Natural killer cell (primary cell): Measurements from ENCODE around the gene CHCHD3. TPM values are rescaled to one million over a fixed set of nuclear protein-coding genes. Genes with fewer than 3 reads are reported as not detected.

ENCODE experiments used
- ATAC-seq, 3 donors: fragments of 150-1000 bp in 2 of 3; fragments of 200-7000 bp in 1 of 3; cut with Tn5 transposase; 1 replicate in 1 of 3; 2 replicates in 2 of 3; pipeline ENCODE4 v1.10.0; 2021; ENCODE audit warnings: mild to moderate bottlenecking in 2 of 3, moderate library complexity in 2 of 3
- DNase-seq, 2 donors: peaks; one replicate each; pipeline versions ENCODE4 v3.0.0 to v3.0.0-alpha.2; 2013 to 2021; ENCODE audit warnings: mixed read lengths in 1 of 2
- H3K27ac ChIP-seq: one replicate; pipeline ENCODE4 v1.5.1; 2013; ENCODE audit warnings: mild to moderate bottlenecking, low read length
- H3K27me3 ChIP-seq: one replicate; pipeline ENCODE4 v1.6.1; 2013; ENCODE audit warnings: low read length; ENCODE audit not compliant: control insufficient read depth, insufficient read depth
- H3K36me3 ChIP-seq: one replicate; pipeline ENCODE4 v1.6.1; 2013; ENCODE audit warnings: low read length; ENCODE audit not compliant: control insufficient read depth, insufficient read depth
- H3K4me1 ChIP-seq: one replicate; pipeline ENCODE4 v1.6.1; 2013; ENCODE audit warnings: low read length; ENCODE audit not compliant: control insufficient read depth, insufficient read depth
- H3K4me3 ChIP-seq: one replicate; pipeline ENCODE4 v1.5.1; 2013; ENCODE audit warnings: low read length
- H3K9me3 ChIP-seq: one replicate; pipeline ENCODE4 v1.6.1; 2013; ENCODE audit warnings: low read length; ENCODE audit not compliant: control insufficient read depth, insufficient read depth
- H3K27ac Mint-ChIP-seq, 2 donors: one replicate each; pipeline ENCODE4 v1.8.0; 2022; ENCODE audit warnings: mild to moderate bottlenecking in 2 of 2, mixed read lengths in 2 of 2, moderate library complexity in 1 of 2
- H3K27me3 Mint-ChIP-seq, 2 donors: one replicate each; pipeline ENCODE4 v1.8.0; 2022; ENCODE audit warnings: low read depth in 2 of 2, mixed read lengths in 2 of 2
- H3K36me3 Mint-ChIP-seq: one replicate; pipeline ENCODE4 v1.8.0; 2022; ENCODE audit warnings: mixed read lengths
- H3K4me1 Mint-ChIP-seq, 2 donors: one replicate each; pipeline ENCODE4 v1.8.0; 2022; ENCODE audit warnings: mixed read lengths in 2 of 2
- H3K4me3 Mint-ChIP-seq: one replicate; pipeline ENCODE4 v1.8.0; 2022; ENCODE audit warnings: mild to moderate bottlenecking, moderate library complexity, mixed read lengths
- H3K9me3 Mint-ChIP-seq, 2 donors: one replicate each; pipeline ENCODE4 v1.8.0; 2022; ENCODE audit warnings: mixed read lengths in 2 of 2
- WGBS: methylation state at CpG from one replicate; pipeline ENCODE4 v1.1.7; 2013; ENCODE audit warnings: missing lambda C conversion rate; ENCODE audit not compliant: insufficient coverage; 5-methylcytosine and 5-hydroxymethylcytosine counted together
- intact Hi-C: fragments of 100-400 bp; cut with micrococcal nuclease; formaldehyde crosslinking; loops from one replicate; pipeline ENCODE4 v1.14.2; 2022
- total RNA-seq, 4 donors: library from RNA; stranded (reverse); fragments of 120-200 nt in 1 of 4; gene quantifications; one replicate each; pipeline versions ENCODE4 v1.2.3 to v1.2.4, GENCODE V29; 2013 to 2022
- TF ChIP-seq, protein P1 (sequence below): fragments of 200-600 bp; IDR thresholded peaks from one replicate; pipeline ENCODE4 v1.8.0; 2022; ENCODE audit warnings: antibody characterized with exemption

Gene CHCHD3
- total RNA-seq, 3 donors from 2014 or later (not counting 1 experiment from before 2014, with no cell fraction given), result 35.2 to 41.0 (median 35.9) TPM

DNA sequence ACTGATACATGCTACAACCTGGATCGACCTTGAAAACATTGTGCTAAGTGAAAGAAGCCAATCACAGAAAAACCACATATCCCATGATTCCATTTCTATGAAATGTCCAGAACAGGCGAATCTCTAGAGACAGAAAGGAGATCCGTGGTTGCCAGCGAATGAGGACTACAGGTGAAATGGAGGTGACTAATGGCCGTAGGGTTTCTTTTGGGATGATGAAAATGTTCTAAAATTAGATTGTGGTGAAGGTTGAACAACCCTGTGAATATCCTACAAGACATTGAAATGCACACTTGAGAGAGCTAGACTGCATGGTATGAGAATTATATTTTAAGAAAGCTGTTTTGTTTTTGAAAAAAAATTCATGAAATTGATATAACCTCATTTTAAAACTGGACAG is 317.1 kb downstream of the CHCHD3 start:
- Histone ChIP-seq H3K9me3 (peaks cover 2% of the 10 kb centered on the region), H3K36me3 (no peaks in the 10 kb centered on the region), H3K4me1 (no peaks in the 10 kb centered on the region), H3K27ac (no peak overlapping the region), H3K27me3 (no peaks in the 10 kb centered on the region), H3K4me3 (no peak overlapping the region)
- TF ChIP-seq, protein P1, sequence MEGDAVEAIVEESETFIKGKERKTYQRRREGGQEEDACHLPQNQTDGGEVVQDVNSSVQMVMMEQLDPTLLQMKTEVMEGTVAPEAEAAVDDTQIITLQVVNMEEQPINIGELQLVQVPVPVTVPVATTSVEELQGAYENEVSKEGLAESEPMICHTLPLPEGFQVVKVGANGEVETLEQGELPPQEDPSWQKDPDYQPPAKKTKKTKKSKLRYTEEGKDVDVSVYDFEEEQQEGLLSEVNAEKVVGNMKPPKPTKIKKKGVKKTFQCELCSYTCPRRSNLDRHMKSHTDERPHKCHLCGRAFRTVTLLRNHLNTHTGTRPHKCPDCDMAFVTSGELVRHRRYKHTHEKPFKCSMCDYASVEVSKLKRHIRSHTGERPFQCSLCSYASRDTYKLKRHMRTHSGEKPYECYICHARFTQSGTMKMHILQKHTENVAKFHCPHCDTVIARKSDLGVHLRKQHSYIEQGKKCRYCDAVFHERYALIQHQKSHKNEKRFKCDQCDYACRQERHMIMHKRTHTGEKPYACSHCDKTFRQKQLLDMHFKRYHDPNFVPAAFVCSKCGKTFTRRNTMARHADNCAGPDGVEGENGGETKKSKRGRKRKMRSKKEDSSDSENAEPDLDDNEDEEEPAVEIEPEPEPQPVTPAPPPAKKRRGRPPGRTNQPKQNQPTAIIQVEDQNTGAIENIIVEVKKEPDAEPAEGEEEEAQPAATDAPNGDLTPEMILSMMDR, result no peak
- Mint-ChIP-seq H3K9me3 (peaks cover 4 to 6% of the 10 kb centered on the region in 2 donors), H3K4me1 (no peaks in the 10 kb centered on the region), H3K4me3 (no peak overlapping the region), H3K27me3 (peaks cover 0 to 4% of the 10 kb centered on the region in 2 donors), H3K27ac (no peak overlapping the region), H3K36me3 (peaks cover 9% of the 10 kb centered on the region)
- 80% methylated on average over 4 of the region's 5 CpGs for WGBS
- intact Hi-C loops, result no loop called here
- ATAC-seq (no peak), DNase-seq (no peak)

DNA sequence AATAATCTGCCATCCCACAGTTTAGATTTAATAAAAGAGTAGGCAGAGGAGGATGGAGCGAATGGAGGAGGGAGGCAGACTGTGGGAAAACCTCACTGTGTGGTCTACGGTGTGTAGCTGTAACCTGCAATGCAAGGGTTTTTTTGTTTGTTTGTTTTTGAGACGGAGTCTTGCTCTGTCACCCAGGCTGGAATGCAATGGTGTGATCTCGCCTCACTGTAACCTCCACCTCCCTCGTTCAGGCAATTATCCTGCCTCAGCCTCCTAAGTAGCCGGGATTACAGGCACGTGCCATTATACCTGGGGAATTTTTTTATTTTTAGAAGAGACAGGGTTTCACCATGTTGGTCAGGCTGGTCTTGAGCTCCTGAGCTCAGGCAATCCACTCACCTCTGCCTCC is 321.0 kb downstream of the CHCHD3 start:
- H3K4me3 Mint-ChIP-seq, result no peak overlapping the region
- ATAC-seq, result no peak
- intact Hi-C loops, result no loop called here
- 76% methylated on average over 5 of the region's 7 CpGs for WGBS
- Histone ChIP-seq H3K4me3 (no peak overlapping the region), H3K27ac (no peak overlapping the region), H3K36me3 (no peaks in the 10 kb centered on the region), H3K4me1 (no peaks in the 10 kb centered on the region), H3K27me3 (no peaks in the 10 kb centered on the region), H3K9me3 (no peaks in the 10 kb centered on the region)
- DNase-seq, result no peak
- TF ChIP-seq, protein P1, result no peak
- H3K9me3 Mint-ChIP-seq, result no peaks in the 10 kb centered on the region
- peaks cover 0 to 4% of the 10 kb centered on the region in 2 donors for H3K4me1 Mint-ChIP-seq
- no peak overlapping the region for H3K27ac Mint-ChIP-seq
- H3K36me3 Mint-ChIP-seq, result no peaks in the 10 kb centered on the region
- H3K27me3 Mint-ChIP-seq, result no peaks in the 10 kb centered on the region

DNA sequence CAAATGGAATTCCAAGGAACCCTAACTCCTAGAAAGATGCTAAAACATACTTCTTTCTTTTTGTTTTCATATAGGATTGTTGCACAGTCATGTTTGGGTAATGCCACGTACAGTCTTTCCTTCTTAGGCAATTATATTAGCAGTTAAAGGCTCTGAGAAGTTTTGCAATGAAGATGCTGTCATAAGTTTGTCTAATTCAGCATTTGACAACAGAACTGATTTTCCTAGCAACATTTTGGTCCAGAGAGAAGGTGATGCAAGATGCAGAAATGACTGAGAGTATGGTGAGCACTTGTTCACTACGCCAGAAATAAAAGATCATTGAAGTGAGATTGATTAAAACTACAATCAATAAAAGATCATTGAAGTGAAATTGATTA is 321.7 kb downstream of the CHCHD3 start:
- no peak overlapping the region for H3K4me3 Mint-ChIP-seq
- peaks cover 0 to 4% of the 10 kb centered on the region in 2 donors for H3K4me1 Mint-ChIP-seq
- H3K27me3 ChIP-seq, result no peaks in the 10 kb centered on the region
- ATAC-seq (no peak), DNase-seq (no peak)
- H3K27me3 Mint-ChIP-seq, result no peaks in the 10 kb centered on the region
- 100% methylated on average over 1 of the region's 2 CpGs for WGBS
- no peaks in the 10 kb centered on the region for H3K9me3 Mint-ChIP-seq
- intact Hi-C loops, result no loop called here
- no peak overlapping the region for H3K27ac Mint-ChIP-seq
- H3K27ac ChIP-seq, result no peak overlapping the region
- H3K4me3 ChIP-seq, result no peak overlapping the region
- no peaks in the 10 kb centered on the region for H3K36me3 Mint-ChIP-seq
- H3K4me1 ChIP-seq, result no peaks in the 10 kb centered on the region
- H3K9me3 ChIP-seq, result no peaks in the 10 kb centered on the region
- TF ChIP-seq, protein P1, result no peak
- H3K36me3 ChIP-seq, result no peaks in the 10 kb centered on the region

DNA sequence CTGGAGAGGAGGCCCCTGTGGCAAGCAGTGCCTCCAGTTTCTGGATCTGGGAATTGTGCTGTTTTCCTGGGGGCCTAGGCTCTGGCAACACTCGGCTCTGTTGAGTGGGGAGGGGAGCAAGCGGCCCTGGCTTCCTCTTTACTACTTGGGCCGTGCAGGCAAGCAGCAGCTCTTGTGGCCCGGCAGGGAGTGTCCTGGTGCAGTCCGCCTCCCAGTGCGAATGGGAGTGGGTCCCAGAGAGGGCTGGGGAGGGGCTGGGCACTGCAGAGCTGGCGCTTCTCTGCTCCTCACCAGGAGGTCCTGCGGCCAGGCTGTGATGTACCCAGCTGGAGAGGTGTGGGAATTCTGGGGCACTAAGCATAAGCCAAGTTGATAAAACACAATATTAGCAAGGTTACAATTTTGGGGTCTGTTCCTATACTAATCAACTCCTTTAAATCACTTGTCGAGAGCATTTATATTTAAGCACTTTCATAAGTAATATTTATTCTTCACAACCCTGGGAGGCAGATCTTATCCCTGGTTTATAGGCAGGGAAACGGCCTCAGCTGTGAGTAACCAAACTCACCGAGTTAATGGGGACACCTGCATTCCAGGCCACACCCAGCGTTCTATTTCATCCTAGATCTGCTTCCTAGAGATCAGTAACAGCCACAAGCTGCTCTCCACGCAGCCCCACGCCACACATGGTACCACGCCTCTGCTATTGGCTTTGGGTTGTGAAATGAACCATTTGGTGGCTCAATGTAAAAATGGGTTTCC is 322.2 kb downstream of the CHCHD3 start:
- no peaks in the 10 kb centered on the region for H3K27me3 Mint-ChIP-seq
- Histone ChIP-seq H3K36me3 (no peaks in the 10 kb centered on the region), H3K9me3 (no peaks in the 10 kb centered on the region), H3K27ac (no peak overlapping the region), H3K27me3 (no peaks in the 10 kb centered on the region), H3K4me3 (no peak overlapping the region), H3K4me1 (no peaks in the 10 kb centered on the region)
- H3K4me3 Mint-ChIP-seq, result no peak overlapping the region
- TF ChIP-seq, protein P1, result no peak
- intact Hi-C loops, result no loop called here
- no peaks in the 10 kb centered on the region for H3K36me3 Mint-ChIP-seq
- ATAC-seq, result no peak
- WGBS, result 91% methylated on average over 15 of the region's 15 CpGs
- peaks cover 0 to 4% of the 10 kb centered on the region in 2 donors for H3K4me1 Mint-ChIP-seq
- no peaks in the 10 kb centered on the region for H3K9me3 Mint-ChIP-seq
- H3K27ac Mint-ChIP-seq, result no peak overlapping the region
- DNase-seq, result no peak
